Effector CD8-positive, alpha-beta T cell (primary cell): ENCODE measurements around the gene ZNF385B.

ENCODE experiments used
- DNase-seq: peaks from one replicate; lab custom pipeline; 2025; lab: John Stamatoyannopoulos, UW

ZNF385B gene

DNA sequence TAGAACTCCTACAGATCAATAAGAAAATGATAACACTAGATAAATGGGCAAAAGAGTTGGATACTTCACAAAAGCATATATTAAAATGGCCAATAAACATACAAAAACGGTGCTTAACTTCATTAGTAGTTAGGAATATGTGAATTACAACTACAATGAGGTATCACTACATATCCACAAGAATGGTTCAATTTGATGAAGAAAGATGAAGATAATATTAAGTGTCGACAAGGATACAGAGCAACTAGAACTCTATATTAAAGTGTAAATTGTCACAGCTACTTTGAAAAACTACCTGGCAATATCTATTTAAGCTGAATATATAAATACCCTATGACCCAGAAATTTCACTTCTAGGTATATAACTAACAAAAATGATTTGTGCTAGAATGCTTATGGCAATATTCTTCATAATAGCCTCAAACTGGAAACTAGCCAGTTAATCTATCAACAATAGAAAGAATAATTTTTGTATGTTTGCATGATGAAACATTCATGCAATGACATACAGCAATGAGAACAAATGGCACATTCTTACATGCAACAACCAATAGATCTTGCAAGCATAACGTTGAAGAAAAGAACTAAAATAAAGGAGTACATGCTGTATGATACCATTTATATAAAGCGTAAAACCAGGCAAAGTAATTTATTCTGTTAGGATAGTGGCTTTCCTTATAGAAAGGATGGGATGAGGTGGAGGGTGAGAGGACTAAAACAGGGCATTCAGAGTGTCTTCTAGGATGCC, 306.6 kb downstream of the ZNF385B start:
- DNase-seq, result no peak

DNA sequence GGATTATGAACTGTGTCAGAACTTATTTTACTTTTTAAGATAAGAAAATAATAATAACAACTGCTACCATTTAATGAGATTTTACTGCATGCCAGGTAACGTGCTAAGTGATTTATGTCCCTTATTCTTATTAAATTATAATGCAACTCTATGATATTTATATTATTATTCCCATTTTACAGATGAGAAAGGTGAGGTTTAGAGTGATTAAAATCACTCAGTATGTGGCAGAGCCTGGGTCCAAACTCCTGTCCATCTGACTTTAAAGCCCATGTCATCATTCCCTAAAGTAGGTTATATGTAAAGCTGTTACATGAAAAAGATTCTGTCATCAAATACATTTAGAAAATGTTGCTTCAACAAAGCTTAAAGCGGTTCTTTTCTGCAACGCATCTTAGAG, 308.0 kb downstream of the ZNF385B start:
- DNase-seq, result no peak

DNA sequence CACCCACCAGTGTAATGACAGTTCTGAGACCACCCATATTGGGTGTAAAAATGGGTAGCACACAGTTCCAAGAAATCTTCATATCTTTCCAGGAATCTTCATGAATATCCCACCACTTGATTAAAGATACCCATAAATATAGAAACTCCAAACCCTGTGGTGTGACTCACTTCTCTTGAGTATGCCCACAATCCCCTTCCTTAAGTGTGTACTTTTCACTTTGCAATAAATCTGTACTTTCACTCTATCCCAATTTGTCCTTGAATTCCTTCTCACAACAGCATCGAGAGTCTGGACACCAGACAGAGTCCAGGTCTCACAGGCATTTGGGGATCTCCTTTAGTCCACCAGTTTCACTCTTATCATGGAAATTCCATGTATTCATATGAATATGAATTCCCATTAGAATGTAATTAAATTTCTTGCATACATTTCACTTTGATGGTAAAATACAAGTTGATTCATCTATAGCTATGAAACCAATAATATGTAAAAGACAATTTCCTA, 309.8 kb downstream of the ZNF385B start:
- no peak for DNase-seq

DNA sequence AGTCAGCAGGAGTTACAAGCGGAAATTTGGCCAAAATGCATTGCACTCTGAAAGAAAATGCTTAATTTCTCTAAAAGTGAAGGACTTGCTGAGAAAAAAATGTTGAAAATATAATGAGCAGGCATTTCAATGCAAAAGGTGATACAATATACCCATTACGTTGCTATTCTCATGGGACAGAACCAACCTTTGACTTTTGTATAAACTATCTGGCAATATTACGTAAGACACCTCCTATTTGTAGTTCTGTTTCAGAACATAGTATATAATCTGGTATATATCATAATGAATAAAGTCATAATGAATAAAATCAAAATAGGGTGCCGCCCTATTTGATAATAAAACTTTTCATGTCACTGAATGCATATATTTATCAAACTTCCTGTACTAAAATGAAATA, 310.6 kb downstream of the ZNF385B start:
- no peak for DNase-seq

DNA sequence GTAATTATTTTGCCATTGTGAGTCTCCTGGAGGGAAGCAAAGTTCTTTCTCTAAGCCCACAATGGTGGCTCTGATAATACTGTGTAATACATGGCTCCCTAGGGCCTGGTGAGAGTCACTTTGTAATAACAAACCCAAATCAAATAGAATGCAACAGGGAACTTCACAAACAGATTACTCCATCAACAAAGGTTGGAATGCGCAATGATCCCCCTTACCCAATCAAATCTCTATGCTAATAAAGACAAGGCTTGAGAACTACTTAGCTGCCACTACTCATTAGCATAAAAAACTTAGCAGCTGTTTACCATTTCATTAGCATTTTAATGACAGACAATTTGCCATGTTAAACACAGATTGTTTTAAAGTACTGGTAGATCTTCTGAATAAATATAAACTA, 311.2 kb downstream of the ZNF385B start:
- no peak for DNase-seq

DNA sequence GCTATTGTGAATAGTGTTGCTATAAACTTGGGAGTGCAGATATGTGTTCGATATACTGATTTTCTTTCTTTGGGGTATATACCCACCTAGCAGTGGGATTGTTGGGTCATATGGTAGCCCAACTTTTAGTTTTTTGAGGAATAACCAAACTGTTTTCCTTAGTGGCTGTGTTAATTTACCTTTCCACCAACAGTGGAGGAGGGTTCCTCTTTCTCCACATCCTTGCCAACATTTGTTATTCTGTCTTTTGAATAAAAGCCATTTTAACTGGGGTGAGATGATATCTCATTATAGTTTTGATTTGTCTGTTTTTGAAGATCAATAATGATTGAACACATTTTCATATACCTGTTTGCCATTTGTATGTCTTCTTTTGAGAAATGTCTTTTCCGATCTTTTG, 314.8 kb downstream of the ZNF385B start:
- no peak for DNase-seq

DNA sequence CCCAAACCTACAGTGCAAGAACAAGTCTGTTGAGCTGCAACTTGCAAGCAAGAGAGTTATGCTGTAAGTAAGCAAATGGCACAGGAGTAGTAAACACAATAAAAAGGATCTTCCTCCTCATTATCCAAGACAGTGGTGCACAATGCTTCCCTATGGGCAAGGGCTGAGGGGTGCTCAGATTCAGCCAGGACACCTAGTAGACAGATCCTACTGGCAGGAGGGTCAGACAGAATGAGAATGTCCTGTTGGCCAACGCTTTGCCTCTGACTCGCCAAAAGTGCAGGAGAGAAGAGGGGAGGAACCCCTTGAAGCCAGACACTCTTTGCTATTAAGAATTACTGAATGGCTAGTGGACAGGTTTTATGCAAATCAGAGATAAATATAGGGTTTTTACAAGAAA, 316.4 kb downstream of the ZNF385B start:
- DNase-seq, result no peak

DNA sequence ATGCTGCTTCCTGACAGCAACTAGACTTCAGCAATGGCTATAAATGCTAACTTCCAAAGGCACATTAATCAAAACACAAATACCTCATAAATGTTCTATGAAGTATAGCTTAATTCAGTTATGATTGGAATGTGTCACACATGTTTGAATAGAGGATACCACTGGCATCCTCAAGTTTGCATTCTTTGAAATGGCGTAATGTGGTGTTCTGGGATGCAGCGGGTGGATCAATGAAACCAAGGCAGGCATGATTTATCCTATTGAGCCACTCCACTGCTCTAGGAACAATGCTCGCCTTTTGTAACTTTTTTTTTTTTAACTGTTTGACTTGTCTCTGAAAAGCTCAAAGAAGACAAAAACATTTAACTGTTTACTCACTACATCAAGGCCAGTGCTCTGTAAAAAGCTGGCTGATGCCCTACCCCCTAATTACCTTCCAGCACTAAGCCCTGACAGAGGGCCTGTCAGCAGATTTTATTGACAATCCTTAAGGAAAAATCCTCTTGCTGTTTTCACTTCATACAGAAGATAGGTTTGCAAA, 318.0 kb downstream of the ZNF385B start:
- DNase-seq, result no peak

DNA sequence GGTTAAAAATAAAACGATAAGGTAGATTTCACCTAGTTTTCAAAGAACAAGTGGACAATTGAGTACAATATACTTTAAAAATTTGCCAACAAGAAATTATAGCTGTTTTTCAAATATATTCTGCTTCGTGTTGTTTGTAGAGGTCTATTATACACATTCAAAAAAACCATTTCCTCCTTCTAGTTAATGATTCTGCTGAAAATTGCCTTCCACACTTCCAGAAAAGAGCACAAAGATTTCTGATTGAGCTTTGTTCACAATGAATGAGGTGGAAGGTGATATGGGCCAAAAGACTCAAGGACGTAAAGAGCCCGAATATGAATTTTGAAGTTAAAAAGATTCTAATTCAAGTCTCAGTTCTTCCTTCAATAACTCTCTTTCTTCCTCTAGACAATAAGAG, 319.8 kb downstream of the ZNF385B start:
- DNase-seq, result no peak

DNA sequence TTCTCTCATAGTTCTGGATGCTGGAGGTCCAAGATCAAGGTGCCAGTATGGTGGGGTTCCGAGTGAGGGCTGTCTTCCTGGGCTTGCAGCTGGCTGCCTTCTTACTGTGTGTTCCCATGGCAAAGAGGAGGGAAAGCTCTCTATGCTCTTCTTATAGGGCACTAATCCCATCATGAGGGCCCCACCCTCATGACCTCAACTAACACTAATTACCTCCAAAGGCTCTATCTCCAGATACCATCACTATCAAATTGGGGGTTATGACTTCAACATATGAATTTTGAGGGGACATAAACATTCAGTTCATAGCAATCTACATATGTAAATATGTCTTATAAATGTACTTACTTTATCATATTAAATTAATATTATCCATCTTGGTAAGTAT, 322.3 kb downstream of the ZNF385B start:
- DNase-seq, result no peak

DNA sequence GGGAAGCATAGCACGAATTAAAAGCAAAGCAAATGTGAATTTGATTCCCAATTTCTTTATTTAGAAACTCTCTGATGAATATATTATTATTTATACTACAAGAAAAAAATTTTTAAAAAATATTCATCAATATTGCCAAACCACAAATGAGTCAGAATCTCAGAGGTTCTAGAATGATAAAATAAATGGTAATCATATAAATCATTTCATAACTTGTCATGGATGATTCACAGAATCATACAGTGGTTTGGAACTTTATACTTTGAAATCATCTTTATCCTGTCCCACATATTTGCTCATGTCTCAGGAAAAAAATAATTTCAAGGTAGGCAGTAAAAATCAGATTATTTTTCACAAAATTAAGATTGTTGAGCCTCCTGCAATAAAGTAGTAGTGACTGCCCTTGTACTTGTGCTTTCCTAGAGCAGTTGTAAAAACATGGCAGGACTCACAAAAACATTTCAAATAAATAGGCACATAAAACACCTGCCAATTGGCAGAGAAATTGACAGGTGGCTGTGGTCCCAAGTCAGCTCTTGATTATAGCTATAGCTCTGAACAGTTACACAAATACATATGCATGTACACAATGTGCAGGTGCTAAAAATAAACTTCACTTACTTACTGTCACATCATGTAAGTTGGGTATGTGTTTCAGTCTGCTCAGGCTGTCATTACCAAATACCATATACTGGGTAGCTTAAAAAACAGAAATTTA, 322.8 kb downstream of the ZNF385B start:
- DNase-seq, result no peak

DNA sequence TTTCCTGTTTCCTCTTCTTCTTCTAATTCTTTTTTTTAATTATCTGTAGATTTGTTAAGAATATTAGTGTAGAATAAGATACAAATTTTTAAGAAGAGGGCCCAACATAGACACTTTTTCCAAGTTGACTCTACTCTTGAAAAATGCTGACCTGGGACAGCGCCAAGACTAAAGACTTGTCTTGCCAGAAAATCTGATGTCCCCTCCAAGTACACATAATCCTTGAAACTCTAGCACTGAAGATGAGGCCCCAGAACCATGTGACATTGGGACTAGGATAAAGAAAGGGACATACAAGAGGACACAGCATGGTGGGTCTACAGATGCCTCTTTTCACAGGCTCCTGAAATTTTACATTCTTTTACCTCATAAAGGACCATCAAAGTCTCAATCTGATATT, 325.2 kb downstream of the ZNF385B start:
- no peak for DNase-seq

DNA sequence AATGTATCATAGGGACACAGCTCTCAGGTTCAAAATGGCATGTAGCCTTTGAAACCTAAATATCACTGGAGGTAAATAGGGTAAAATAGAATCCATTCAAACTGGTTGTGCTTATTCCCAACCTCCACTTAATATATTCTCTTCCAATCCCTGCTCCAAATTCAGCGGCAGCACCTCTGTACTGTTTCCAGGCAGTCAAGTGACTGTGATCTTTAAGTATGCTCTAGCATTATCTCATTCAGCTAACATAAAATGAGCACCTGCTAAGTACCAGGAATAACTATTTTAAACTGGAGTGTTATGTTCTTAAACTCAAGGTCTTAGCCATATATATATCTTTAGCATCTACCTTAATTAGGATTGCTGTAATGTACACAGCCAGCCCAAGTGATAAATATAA, 327.5 kb downstream of the ZNF385B start:
- no peak for DNase-seq

DNA sequence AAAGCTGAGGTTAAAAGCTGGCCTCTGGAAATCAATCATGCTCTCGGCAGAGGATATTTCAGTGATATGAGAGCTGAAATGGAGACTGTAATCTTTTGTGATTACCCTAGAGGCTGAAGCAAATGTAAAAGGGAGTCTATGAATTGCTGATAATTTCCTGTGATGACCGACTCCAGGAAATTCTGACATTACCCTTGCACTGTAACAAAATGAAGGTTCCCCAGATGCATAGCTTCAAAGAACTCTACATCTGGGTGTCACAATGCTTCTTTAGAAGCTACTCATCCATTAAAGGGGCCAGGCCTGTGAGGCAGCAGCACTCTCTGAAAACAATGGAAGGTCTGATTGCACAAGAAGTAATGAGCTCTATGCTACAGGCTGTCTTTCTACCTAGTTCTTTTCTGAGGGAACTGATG, 328.5 kb downstream of the ZNF385B start:
- DNase-seq, result no peak

DNA sequence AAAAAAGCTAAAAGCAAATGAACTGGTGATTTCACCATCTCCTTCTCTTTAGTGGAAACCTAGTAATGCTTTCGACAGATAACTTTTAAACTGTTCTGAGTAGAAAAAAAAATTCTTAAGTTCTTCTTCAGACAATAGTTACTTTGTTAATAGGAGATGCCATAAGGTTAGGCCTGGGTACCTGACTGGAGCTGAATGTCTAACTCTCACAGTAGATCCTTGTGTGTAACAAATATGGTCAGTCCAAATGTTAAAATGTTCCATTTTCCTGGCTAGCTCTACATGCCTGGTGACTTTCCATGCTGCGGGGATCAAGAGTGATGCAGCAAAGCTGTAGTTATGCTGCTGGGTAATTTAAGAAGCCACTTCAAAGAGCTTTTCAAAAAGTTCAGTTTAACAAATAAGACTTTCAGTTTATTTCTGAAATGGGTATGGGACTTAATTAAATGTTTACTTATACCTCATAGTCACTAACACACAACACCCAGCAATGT, 332.8 kb downstream of the ZNF385B start:
- no peak for DNase-seq

DNA sequence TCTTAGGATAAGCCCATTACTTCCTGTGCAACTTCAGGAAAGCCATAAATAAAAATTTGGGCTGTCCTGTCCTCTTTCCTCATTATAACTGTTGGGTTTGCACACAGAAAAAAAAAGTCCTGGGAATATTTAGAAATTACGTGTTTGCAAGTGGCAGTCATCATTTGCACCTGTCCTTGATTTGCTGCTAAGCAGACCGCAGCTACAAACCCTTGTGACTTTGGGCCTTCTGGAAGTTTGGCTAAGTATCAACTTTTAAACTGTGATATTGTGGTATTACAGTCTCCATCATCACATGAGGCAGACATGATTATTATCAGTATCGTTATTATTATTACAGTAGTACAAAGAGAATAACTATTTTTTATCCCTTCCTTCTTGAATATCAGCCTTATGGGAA, 336.1 kb downstream of the ZNF385B start:
- DNase-seq, result no peak

DNA sequence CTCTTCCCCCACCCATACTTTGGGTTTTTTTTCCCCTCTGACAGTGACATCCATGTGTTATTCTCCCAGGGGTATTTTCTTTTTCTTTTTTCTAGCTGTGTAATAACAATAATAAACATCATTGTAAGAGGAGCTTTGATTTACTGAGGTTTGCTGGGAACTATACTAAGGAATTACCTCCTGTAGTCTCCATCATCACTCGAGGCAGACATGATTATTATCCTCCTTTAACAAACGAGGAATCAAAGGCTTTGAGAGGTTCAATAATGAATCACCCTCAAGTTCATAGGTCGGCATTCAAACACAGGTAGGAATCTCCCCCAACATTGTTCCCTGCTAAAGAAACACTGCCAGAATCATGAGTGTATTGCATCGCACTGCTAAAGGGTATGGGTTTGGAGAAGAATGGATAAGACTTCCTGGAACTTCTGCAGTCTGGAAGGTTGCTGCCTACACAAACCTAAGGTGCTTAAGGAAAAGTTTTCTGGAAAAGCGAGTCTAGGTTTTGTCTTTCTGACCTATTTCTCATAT, 336.5 kb downstream of the ZNF385B start:
- DNase-seq, result no peak

DNA sequence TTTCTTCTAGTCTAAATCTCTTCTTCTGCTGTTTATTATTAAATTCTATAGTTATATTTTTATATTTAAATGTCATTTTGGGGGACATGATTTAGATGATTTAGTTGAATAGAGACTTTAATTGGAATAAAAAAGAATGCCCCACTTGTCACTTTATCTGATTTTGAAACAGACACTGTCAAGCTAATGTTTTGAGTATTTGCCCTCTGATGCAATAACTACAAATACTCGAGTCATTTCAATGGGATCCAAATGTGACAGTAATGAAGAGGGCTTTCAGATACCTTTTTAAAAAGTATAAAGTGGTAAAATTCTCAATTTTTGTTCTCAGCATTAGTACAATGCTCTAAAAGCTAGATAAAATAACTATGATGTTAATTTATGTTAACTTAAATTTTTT, 339.5 kb downstream of the ZNF385B start:
- no peak for DNase-seq

DNA sequence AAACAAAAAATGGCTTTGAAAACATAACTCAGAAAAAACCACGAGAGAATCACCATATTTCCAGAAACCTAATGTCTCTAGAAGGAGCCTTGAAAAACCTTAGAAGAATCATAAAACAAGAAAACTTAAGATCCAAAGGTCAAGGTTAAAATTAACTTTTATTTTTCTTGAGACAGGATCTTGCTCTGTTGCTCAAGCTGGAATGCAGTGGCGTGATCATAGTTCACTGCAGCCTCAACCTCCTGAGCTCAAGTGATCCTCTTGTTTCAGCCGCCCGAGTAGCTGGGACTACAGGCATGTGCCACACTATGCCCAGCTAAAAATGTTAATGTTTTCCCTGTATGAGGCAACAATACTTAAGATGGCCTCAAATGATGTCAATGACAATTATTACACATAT, 342.6 kb downstream of the ZNF385B start:
- DNase-seq, result no peak

DNA sequence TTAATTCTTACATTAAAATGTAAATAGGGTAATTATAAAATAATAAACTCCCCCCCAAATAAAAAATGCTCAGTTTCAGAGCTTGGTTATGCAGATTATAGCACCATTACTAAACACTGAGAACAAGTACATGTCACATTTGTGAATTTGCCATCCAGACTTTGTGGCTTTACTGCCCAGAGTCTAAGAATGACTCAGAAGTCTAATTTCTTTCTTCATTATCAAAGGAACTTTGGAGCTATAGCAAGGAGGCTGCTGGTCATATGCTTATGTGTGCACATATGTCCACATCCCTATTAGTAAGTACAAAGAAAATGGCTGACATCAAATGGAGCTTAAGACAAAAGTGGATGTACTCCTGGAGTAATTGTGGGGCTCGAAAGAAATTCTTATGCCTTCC, 348.2 kb downstream of the ZNF385B start:
- DNase-seq, result no peak

DNA sequence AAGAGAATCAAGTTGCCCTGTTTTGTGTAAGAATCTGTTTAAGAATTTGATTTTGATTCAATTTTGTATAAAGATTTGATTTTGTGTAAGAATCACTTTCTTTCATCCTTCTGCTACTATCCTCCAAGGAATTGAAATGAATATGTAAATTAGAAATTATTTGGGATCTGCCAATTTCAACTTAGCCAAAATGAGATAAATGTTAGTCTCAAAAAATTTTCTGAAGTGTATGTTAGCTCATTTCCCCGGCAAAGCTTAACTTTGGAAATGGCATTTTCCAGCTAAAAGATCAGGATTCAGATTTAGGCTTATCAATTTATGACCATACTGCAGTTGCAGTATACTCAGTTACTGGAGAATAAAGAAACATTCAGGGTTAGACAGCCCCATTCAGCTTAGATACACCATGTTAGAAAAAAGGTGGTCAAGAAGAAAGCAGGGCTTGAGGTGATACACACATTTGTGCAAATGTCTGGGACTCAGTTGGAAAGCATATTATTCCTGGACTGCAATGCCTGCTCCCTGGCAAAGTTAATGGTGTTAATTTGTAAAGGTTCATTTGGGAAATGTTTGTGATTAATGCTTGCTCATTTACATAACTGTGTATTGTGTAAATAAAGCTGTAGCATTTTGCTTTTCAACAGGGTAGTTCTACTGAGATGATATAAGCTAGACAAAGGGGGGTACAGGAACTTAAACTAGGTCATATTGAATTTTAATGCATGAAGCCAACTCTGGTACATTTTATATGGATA, 349.0 kb downstream of the ZNF385B start:
- no peak for DNase-seq
